Subcutaneous adipose tissue (tissue), 4 donors: ENCODE measurements around the gene GARS1. TPM values are rescaled to one million over a fixed set of nuclear protein-coding genes. Genes with fewer than 3 reads are reported as not detected.

Source experiments
- CTCF ChIP-seq: fragments of 450-650 bp; IDR thresholded peaks from one replicate; pipeline ENCODE4 v1.5.1; 2016; ENCODE audit warnings: low read depth, mild to moderate bottlenecking, control low read depth, antibody characterized with exemption, moderate library complexity
- total RNA-seq, 4 donors: library from RNA; depleted of rRNA; stranded (reverse); fragments of >200 nt; gene quantifications; one replicate each; pipeline ENCODE4 v1.1.0, GENCODE V29; 2016

The GARS1 gene
- total RNA-seq, 4 donors from 2014 or later: 36.4 to 118 (median 49.9) TPM

GRCh38 chr7:30584415-30584814, 10.3 kb upstream of the GARS1 start:
- no peak for TF ChIP-seq CTCF

- TF ChIP-seq CTCF: no peak
Observed at GRCh38 chr7:30584965-30585364, 9.7 kb upstream of the GARS1 start.

GRCh38 chr7:30585675-30586074, 9.0 kb upstream of the GARS1 start:
- TF ChIP-seq CTCF: no peak

- no peak for TF ChIP-seq CTCF
Observed at GRCh38 chr7:30589111-30589510, 5.6 kb upstream of the GARS1 start.

GRCh38 chr7:30594048-30594539, 584 bp upstream of the GARS1 start:
- no peak for TF ChIP-seq CTCF

GRCh38 chr7:30595436-30596013, 847 bp downstream of the GARS1 start:
- TF ChIP-seq CTCF: no peak

- no peak for TF ChIP-seq CTCF
Observed at GRCh38 chr7:30596014-30596641, 1.4 kb downstream of the GARS1 start.
